ENCODE data around the gene COL24A1.
"Not testable (repeated sequence)": the region's sequence is repeated elsewhere in the genome, so short reads cannot be mapped to it uniquely, and the experiment has no call there.

The COL24A1 gene

DNA sequence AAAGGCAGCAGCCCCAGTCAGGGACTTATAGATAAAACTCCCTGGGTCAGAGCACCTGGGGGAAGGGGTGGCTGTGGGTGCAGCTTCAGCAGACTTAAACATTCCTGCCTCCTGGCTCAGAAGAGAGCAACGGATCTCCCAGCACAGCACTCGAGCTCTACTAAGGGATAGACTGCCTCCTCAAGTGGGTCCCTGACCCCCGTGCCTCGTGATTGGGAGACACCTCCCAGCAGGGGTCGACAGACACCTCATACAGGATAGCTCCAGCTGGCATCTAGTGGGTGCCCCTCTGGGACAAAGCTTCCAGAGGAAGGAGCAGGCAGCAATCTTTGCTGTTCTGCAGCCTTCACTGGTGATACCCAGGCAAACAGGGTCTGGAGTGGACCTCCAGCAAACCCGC, 84.1 kb downstream of the COL24A1 start:
- not testable (repeated sequence) for DNase-seq (ENCODE audit: low read depth in 2 of 2)

DNA sequence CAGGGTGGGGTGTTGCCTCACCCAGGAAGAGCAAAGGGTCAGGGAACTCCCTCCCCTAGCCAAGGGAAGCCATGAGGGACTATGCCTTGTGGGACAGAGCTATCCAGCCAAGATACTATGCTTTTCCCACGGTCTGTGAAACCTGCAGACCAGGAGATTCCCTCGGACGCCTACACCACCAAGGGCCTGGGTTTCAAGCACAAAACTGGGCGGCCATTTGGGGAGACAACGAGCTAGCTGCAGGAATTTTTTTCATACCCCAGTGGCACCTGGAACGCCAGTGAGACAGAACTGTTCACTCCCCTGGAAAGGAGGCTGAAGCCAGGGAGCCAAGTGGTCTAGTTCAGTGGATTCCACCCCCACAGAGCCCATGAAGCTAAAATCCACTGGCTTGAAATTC, 84.7 kb downstream of the COL24A1 start:
- DNase-seq (ENCODE audit: low read depth in 2 of 2): not testable (repeated sequence)

DNA sequence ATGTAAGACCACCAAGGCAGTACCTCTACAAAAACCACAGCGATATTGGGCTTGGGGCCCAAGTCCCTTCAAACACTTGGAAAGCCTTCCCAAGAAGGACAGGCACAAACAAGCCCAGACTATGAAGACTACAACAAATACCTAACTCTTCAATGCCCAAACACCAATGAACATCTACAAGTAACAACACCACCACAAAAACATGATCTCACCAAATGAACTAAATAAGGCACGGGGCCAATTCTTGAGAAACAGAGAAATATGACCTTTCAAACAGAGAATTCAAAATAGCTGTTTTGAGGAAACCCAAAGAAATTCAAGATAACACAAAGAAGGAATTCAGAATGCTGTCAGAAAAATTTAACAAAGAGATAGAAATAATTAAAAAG, 86.8 kb downstream of the COL24A1 start:
- DNase-seq (ENCODE audit: low read depth in 2 of 2): no peak

DNA sequence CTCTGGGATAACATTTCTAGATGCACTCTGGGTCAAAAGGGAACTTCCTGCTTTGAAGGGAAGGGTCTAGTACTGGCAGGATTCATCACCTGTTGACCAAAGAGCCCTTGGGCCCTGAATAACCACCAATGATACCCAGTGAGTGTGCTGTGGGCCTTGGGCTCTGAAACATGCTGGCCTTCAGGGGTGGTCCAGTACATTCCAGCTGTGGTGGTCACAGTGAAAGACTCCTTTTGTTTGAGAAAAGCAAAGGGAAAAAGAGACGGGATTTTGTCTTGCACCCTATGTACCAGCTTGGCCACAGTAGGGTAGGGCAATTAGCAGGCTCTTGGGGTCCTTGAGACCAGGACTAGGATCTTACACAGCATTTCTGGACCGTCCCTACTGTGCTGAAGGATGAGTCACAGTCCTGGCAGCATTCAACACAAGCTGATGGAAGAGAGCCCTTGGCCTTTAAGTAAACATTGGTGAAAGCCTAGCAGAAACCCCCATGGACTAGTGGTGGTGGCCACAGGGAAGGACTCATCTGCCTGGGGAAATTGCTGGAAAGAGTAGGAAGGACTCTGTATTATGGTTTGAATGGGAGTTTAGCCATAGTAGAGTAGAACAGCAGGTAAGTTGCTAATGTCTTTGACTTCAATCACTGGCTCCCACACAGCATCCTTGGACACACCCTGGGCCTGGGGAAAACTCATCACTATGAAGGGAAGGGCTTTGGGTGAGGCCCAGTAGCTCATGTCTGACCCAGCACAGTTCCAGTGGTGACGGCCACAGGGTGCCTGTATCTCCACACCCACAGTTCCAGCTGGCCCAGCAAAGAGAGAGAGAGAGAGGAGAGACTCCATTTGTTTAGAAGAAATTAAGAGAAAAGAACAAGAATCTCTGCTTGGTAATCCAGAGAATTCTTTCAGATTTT, 87.5 kb downstream of the COL24A1 start:
- DNase-seq (ENCODE audit: low read depth in 2 of 2): no peak

DNA sequence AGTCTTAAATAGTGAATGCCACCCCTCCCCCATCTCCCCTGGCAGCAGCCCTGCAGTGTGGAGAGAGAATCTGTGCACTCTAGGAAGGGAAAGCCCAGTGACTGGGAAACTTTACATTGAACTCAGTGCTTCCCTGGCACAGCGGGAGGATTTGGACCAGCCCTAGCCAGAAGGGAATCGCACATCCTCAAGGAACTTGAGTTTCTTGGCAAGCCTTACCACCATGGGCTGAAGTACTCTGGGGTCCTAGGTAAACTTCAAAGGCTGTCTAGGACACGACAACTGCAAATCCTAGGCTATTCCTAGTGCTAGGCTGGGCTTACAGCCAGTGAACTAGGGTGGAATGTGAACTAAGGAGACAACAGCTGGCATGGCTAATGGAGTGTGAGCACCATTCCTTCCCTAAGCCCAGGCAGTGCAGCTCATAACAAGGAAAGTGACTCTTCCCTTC, 88.3 kb downstream of the COL24A1 start:
- DNase-seq (ENCODE audit: low read depth in 2 of 2): no peak

DNA sequence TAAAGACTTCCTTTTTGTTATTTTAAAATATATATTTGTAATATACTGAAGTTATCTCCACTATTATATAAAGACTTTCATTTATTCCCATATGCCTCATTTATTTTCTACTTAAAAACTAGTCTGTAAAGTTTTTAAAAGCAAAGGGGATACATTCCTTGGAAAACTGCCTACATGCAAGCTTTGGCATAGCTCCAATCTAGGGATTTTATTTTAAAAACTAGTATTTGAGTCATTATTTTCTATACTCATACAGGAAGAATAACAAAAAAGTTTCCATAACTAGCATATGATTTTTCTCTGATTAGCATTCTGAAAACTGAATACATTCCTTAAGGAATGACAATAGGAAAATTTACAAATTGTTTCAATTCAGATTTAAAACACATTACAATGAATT, 88.9 kb downstream of the COL24A1 start:
- no peak for DNase-seq (ENCODE audit: low read depth in 2 of 2)

DNA sequence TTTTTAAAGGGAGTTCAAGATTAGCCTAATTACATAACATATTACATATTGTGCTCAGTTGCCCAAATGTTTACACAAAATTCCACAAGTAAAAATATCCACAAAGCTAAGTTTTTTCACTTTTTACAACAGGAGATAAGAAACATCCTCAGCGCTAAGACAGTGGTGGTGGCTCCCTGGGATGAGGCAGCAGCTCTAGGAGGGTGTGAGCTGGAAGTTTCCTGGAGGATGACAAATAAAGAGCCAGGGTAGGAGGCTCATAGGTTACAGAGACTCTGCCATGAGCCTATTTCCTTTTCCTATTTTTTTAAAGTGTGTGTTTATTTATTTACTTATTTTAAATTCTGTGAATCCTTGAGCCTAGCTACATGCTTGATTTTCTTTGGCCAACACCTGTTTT, 91.7 kb downstream of the COL24A1 start:
- no peak for DNase-seq (ENCODE audit: low read depth in 2 of 2)

DNA sequence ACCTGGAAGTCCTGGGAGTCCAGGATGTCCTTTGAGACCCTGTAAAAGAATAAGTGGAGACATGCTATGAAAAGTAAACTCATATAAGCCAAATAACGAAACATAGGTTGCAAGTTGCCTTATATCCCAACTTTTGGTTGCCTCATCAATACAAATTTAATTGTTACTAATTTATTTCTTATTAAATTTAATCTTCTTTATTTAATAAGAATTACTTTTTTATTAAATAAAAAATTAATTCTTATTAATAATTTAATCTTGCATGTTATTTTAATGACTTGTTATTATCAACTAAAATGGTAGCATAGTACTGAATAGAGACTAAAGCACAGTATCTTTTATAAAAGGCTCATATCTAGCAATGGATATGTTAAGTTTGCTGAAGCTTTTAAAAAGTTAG, 92.9 kb downstream of the COL24A1 start:
- DNase-seq (ENCODE audit: low read depth in 2 of 2): no peak

DNA sequence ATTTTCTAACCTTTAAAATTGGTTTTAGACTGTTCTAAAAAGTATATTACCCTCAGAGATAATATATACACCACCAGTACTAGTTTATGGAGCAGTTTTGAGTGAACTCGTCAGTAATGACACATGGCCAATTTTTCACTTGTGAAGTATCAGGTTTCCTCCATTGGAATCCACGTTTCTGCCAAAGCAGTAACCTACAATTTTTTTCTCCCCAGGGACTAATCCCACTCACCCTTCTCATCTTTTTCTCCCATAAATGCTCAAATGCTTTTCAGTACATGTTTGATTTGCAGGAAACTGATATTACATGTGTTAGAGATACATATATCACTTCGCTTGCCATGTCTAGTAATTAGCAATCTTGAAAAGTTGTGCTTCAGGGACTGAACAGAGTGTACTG, 94.1 kb downstream of the COL24A1 start:
- no peak for DNase-seq (ENCODE audit: low read depth in 2 of 2)

DNA sequence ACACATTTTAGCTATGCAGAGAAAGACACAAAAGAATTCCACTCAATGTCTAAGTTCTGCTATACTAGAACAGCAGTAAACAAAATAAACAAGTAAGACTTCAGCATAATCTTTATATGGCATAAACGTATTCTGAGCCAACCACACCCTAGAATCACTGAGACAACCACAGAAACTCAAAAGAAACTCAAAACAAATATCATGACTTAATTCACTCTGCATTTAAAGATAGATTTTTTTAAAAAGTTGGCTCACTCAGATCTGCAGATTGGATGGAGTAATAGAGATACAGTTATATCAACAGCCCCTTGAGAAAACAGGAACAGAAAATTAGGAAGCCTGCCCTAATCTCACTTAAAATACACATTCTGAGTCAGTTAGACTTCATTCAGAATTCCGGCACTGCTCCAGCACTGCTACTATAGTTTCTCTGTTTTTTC, 95.0 kb downstream of the COL24A1 start:
- DNase-seq (ENCODE audit: low read depth in 2 of 2): no peak

DNA sequence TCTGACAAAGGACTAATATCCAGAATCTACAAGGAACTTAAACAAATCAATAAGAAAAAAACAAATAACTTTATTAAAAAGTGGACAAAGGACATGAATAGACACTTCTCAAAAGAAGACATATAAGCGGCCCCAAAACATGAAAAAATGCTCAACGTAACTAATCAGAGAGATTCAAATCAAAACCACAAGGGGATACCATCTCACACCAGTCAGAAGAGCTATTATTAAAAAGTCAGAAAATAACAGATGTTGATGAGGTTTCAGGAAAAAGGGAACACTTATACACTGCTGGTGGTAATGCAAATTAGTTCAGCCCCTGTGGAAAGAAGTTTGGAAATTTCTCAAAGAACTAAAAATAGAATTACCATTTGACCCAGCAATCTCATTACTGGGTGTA, 102.2 kb downstream of the COL24A1 start:
- no peak for DNase-seq (ENCODE audit: low read depth in 2 of 2)

DNA sequence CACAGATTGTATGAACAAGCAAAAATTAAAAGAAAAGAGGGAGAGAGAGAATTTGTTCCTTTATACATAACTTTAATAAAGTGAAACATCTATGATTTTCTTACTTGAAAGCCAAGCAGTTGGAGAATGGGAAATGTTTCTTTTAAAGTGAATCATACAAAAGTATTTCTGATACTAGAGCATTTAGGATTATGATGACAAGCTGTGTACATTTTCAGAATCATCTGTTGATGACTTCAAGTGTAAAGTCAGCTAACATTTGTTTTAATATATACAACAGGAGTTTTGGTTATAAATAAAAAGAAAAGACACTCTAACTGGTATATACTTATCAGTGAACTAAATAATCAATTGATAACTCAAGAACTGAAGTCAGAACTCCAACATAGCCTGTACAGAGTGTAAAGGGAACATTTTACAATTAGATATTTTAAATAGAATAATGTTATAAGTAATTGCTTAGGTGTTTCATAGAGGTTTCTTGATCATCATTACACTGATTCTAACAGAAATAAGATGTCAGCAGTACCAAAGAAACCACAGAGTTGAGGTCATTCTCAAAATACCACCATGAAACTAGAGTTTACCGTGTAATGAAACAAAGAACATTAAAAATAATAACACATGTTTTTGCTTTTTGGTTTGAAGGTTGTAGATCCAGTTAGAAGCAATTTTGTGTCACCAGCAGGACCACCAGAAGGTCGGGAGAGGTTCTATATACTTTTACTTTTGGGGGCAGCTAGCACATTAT, 103.4 kb downstream of the COL24A1 start:
- no peak for DNase-seq (ENCODE audit: low read depth in 2 of 2)

DNA sequence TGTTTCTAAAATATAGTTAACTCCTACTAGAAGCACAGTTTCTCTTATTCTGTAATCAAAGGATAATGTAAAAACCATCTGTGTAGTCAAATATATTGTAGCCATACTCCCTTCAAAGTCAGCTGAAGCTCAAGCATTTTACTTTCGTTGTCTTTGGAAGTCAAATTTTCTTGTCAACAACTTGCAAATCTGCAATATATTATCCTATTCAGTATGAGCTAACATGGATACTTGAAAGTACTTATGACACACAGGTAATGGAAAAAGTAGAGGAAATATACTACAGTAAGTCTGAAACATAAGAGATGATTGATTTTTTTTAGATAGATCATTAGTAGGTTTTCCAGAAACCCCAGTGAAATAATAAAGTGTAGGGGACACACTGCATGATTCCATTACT, 121.5 kb downstream of the COL24A1 start:
- no peak for DNase-seq (ENCODE audit: low read depth in 2 of 2)

DNA sequence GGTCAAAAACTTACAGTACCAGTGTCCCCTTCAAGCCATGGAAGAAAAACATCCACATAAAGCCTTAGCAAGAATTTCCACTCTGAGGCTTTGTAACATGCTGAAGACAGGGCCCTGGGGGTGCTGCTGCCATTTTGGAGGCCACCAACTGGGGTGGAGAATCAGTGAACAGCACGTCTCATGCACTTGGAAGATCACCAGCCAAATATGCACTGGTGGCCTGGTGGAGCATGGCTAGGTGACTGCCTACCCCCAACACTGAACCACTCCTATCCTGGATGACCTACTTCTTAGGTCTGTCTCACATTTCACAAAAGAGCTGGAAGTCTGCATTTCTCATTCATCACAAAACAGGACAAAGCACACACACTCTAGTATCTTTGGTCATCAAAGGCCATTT, 126.4 kb downstream of the COL24A1 start:
- no peak for DNase-seq (ENCODE audit: low read depth in 2 of 2)

DNA sequence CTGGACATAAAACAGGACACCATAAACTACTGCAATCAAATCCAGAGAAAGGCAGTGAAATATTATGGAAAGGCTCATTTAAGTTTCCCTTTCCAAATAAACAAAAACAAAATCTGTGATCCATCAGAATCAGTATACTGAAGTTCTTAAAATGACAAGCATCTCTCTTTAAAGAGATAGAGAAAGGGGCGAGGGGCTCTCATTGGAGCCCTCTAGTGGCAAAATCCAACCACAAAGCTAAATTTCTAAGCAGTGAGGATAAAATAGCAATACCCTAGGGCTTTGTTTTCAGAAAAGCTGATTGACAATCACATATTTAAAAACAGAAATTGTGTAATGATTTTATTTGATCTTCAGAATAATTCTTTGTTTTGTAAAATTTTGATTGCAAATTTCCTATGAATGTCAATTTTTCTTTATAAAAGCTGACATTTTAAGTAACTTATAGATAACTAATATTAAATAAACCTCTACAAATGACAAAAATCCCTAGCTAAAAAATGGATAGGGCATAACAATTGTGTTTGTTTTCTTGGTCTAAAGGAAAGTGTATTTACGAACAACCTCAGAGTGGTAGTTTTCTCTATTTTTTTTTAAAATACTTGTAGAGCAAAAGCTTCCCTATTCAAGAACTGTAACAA, 138.2 kb downstream of the COL24A1 start:
- no peak for DNase-seq (ENCODE audit: low read depth in 2 of 2)

DNA sequence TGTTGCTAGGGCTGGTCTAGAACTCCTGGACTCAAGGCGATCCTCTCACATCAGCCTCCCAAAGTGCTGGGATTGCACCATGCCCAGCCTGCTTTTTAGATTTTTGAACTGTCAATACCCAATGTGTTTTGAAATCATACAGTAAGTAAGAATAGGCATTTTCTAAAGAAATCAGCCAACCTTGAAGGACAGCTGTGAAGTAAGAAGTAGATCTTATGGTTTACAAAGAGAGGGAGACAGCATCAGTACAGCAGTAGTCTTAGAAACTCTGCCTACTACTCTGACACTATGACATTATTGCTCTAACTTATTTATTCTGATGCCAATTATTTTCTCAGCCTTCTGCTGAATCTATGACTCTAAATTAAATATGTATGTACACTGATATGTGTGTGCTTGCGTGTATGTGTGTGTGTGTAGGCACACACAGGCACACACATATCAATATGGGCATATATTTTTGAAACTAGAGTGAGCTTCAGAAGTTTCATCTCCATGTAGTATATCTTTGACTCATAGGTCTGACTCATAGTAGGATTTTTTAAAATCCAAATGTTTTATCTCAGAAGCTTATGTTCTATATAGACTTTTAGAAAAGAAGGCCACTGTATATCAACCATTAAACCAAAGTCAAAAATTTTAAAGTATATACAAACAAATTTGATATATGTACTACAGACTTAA, 140.4 kb downstream of the COL24A1 start:
- no peak for DNase-seq (ENCODE audit: low read depth in 2 of 2)

DNA sequence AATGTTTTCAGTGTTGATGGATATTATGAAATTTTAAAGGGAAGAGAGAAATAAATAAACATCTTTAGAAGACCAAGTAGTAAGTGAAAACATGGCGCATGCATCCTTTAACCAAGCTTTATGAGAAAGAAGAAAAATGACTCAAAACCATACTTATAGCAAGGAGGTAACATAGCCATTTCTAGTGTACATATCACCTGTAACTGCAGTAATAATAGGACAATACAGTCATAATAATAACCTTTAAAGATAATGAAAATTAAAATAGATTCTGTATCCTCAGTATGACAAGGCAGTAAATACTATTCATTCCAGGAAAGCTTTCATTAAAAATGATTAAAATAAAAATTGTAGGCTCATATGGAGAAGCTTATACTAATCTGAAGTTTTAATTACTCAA, 141.2 kb downstream of the COL24A1 start:
- DNase-seq (ENCODE audit: low read depth in 2 of 2): no peak

DNA sequence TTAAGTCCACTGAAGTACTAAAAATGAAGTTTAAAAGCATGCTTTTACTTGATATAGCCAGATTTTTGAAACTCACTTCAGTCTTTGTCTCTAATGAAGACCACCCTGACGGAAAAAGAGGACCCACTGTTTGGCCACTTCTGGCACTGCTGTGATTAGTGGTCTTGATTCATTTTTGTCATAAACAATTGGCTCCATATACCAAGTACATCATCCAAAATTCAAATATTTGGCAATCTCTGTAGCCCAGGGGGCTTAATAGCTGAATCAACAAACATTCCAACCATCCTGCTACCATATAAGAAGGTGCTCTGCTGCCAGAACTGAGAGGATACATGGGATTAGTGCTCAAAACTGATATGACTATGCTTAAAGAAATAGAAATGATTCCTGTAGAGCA, 156.0 kb downstream of the COL24A1 start:
- DNase-seq (ENCODE audit: low read depth in 2 of 2): no peak

DNA sequence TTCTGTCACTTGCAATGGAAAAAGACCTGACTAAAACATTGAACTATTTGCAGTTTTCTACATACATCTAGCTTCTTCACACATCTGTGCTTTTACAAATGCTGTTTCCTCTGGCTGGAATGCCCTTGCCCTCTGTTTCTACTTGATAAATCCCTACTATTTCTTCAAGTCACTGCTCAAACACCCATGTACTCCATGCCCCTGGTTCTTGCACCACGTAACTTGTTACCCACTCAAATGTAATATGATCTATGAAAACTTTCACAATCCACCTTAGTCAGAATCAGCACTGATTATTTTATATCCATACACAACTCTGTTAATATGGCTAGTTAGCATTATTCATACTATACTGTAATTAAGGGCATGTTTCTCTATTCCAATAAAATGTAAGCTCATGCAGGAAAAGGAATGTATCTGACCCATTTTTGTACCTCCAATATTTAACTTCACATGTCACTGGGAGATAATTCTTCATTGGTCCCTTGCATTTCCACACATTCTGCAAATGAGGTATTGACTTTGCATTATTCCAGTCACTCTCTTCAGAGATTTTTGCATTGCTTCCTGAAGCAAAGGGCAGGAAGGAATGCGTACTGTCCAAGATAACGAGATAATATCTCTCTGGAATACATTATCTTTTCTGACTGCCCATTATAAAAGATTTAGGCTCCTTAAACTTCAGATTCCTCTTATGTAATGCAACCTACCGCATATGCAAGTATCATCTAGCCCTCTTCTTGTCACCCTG, 158.3 kb downstream of the COL24A1 start:
- no peak for DNase-seq (ENCODE audit: low read depth in 2 of 2)

DNA sequence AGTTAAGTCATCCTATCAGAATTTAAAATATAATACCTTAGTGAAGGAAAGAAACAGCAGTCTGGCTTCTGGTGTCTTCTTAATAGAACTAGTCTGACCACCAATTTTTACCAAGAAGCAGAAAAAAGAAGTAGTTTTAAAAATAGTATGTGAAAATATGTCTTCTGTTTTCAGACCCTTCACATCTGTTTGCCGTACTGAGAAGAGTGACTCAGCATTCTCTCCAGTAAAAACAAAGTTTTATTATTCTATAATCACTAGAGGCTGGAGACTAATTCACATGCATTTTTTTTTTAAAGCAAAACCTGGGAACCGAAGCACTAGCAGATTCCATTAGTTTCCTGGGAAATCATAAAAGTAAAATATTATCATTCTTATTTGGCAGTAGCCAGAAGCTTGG, 163.8 kb downstream of the COL24A1 start:
- no peak for DNase-seq (ENCODE audit: low read depth in 2 of 2)

DNA sequence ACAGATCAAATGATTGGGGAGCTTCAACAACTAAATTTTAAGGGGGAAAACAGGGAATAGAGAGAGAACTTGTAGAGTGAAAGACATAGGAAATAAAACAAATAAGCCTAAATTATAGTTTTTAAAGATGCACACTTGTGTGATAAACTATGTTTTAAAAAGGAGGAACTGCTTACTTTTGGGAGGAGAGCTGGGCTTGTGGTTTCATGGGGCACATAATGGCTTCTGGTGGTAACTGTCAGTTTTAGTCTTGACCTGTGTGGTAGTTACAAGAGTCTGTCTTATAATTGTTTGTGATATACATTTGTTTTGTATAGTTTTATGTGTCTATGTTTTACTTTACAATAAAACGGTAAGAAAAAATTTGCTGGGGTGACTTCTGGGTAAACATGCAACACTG, 165.3 kb downstream of the COL24A1 start:
- no peak for DNase-seq (ENCODE audit: low read depth in 2 of 2)

Data from activated CD4-positive, alpha-beta T cell treated with anti-CD3 and anti-CD28 coated beads for 24 hours (primary cell).